H54 (cell line): ENCODE data around the gene STAB2.
"Not testable (repeated sequence)": the region's sequence is repeated elsewhere in the genome, so short reads cannot be mapped to it uniquely, and the experiment has no call there.

Source experiments
- DNase-seq: peaks from one replicate; pipeline ENCODE4 v3.0.0; 2011; ENCODE audit warnings: low spot score, mixed read lengths; ENCODE audit not compliant: insufficient read length
- FAIRE-seq: peaks from 3 replicates; lab custom pipeline; 2011; peaks lifted over from hg19 to GRCh38; lab: Jason Lieb, UNC
- POLR2A ChIP-seq: IDR thresholded peaks from 2 replicates; pipeline ENCODE4 v1.6.1; 2011; ENCODE audit warnings: low read depth, mild to moderate bottlenecking, low read length

The STAB2 gene

GRCh38 chr12:103807561-103808238, 220.6 kb downstream of the STAB2 start:
- TF ChIP-seq POLR2A, result no peak
- DNase-seq, result no peak
- no peak for FAIRE-seq

GRCh38 chr12:103808239-103808880, 221.3 kb downstream of the STAB2 start:
- FAIRE-seq (no peak), DNase-seq (no peak)
- no peak for TF ChIP-seq POLR2A

- FAIRE-seq (no peak), DNase-seq (no peak)
- no peak for TF ChIP-seq POLR2A
Observed at GRCh38 chr12:103809154-103809553, 222.1 kb downstream of the STAB2 start.

GRCh38 chr12:103809639-103810038, 222.6 kb downstream of the STAB2 start:
- not testable (repeated sequence) for DNase-seq, FAIRE-seq

GRCh38 chr12:103810111-103810510, 223.0 kb downstream of the STAB2 start:
- no peak for DNase-seq
- FAIRE-seq, result no peak
- TF ChIP-seq POLR2A, result no peak

GRCh38 chr12:103811791-103812190, 224.7 kb downstream of the STAB2 start:
- FAIRE-seq (no peak), DNase-seq (no peak)
- TF ChIP-seq POLR2A, result no peak

- DNase-seq (no peak), FAIRE-seq (no peak)
- TF ChIP-seq POLR2A, result no peak
Observed at GRCh38 chr12:103812789-103813188, 225.7 kb downstream of the STAB2 start.

- DNase-seq (no peak), FAIRE-seq (no peak)
- TF ChIP-seq POLR2A, result no peak
Observed at GRCh38 chr12:103813426-103813825, 226.4 kb downstream of the STAB2 start.

GRCh38 chr12:103813949-103814348, 226.9 kb downstream of the STAB2 start:
- no peak for TF ChIP-seq POLR2A
- DNase-seq (no peak), FAIRE-seq (no peak)

- FAIRE-seq, result no peak
- DNase-seq, result no peak
- TF ChIP-seq POLR2A, result no peak
Observed at GRCh38 chr12:103814436-103814835, 227.4 kb downstream of the STAB2 start.
